GM19193 (cell line): ENCODE measurements around the gene KCNAB3.

Experiments used
- POLR2A ChIP-seq: IDR thresholded peaks from 4 replicates; pipeline ENCODE4 v1.6.1; 2011; ENCODE audit not compliant: insufficient read depth, insufficient read length; ENCODE audit errors: extremely low read depth

The KCNAB3 gene

DNA sequence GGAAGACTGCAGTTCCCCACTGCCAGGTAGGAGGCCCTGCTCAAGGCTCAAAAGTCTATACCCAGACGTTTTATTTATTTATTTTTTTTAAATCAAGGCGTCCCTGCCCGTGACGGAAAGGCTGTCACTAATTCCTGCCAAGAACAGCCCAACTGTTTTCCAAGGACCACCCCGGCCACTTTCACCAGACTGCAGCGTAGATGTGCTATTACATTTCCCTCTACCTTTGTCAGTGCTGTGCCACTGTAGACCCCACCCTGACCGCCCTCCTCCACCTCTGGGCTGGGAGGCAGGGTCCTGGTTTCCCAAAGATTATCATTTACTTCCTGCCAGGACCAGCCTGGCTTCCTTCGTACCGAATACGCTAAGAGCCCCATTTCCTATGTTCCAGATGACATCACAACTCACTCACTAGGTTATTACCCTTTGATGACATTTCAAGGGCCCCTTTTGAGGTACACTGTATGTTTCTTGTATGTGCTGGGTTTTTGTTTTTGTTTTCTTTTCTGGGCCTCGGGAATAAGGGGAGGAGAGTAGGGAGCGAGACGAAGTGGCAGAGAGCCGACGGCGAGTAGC, 7.3 kb downstream of the KCNAB3 start:
- TF ChIP-seq POLR2A, result no peak

DNA sequence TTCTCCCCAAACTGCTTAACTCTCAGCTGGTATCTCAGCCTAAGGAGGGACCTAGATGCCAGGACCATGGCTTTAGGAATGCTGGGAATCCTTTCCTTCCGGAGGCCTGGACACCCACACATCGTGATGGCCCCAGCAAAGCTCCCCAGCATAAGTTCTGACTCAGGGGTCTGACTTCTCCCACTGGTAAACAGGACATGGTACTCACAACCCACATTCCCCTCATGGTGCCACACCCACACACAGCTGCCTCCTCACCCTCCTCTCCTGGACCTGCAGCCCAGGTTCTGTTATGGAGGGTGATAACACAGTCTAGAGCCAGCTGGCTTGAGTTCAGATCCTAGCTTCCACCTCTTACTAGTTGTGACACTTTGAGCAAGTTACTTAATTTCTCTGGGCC, 12.8 kb downstream of the KCNAB3 start:
- no peak for TF ChIP-seq POLR2A

GRCh38 chr17:7916385-7916682, 13.3 kb downstream of the KCNAB3 start:
- TF ChIP-seq POLR2A, result no peak

DNA sequence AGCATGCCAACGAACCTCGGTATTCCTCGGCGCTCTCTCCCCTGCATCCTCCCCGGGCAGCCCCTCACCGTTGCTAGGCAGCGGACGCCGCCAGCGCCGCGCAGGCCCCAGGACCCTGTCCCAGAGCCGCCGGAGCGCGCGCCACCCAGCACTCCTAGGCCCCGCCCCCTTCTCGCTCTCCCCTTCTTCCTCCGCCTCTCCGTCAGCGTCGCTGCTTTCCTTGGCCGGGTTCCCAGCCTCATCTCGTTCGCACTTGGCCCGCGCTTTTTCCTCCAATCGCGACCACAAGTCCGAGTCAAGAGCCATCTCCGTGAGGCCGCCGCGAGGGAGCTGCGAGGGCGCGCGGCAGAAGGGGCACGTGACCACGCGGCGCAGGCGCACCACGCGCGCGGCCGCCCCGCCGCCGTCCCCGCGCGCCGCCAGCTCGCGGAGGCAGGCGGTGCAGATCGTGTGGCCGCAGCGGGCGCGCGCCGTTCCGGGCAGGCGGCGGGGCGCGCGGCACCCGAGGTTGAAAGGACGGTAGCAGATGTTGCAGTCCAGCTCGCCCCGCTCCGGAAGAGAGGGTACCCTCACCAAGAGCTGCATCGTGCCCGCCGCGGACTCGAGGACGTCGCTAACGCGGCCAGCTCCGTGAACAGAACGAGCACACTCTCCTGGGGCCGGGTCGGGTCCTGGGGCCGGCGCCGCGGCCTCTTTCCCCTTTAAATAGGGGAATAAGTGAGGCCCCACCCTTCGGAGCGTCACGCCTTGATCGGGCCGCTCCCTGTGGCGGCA, 13.9 kb downstream of the KCNAB3 start, which contains the start of gene RNF227:
TSS of gene RNF227 (minus strand) at position 679 of the 774 bp plus-strand sequence. CDS start at position 585, 94 bp downstream.
- TF ChIP-seq POLR2A, result peak; percentile 48

GRCh38 chr17:7915179-7915610, 14.5 kb downstream of the KCNAB3 start:
- TF ChIP-seq POLR2A, result no peak

- no peak for TF ChIP-seq POLR2A
Measured at GRCh38 chr17:7912927-7913524, 16.6 kb downstream of the KCNAB3 start.

DNA sequence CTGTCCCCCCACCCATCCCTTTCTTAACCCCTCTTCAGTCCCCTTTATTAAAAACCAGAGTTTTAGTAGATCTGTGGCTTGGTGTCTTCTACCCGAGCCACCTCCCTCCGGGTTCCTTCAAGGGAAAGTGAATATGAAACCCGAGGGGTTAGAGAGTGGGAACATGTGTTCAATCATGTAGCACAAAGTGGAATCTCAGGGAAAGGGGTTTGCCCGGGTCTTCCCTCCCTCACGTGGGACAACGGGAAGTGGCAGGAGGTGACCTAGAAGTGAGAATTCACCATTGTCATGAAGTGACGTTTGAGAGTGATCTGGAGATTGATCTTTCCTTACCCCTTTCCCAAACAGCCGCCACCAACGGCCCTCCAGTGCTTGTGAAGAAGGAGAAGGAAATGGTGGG, 18.5 kb downstream of the KCNAB3 start:
- TF ChIP-seq POLR2A, result no peak

DNA sequence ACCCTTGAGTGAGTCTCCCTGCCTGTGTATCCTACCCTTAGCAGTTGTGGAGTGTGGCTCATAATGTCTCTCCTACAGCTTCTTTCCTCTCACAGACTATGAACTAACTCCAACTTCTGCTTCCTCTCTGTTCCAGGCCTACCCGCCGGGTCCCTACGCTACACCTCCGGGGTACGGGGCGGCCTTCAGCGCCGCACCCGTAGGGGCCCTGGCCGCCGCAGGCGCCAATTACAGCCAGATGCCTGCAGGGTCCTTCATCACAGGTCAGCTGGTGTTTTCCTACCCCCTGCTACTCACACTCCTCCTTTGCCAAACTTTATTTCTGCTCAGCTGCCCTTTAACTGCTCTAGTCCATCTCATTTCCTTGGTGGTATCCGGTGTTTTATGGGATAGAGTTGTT, 18.9 kb downstream of the KCNAB3 start:
- no peak for TF ChIP-seq POLR2A

DNA sequence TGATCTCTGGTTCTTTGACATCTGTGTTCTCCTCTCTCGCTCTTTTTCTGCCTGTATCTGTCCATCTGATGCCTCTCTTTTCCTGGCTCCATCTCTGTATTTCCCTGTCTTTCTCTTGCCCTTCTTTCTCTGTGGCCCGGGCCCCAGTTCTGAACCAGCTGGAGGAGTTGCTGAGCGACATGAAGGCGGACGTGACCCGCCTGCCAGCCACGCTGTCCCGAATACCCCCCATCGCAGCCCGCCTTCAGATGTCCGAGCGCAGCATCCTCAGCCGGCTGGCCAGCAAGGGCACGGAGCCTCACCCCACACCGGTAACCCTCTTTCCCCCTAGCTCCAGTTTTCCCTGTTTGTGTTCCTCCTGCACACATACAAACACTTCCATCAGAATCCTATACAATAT, 19.4 kb downstream of the KCNAB3 start:
- no peak for TF ChIP-seq POLR2A

DNA sequence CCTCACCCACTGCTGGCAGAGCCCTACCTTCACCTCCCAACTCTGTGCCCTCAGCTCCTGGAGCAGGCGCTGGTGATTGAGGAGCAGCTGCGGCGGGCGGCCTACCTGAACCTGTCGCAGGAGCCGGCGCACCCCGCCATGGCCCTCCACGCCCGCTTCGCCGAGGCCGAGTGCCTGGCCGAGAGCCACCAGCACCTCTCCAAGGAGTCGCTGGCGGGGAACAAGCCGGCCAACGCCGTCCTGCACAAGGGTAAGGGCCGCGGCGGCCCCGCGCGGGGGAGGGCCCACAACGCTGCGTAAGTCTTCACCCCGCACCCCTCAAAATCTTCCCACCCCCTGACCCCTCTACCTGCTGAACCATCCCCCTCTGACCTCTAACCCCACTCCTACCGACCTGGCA, 20.6 kb downstream of the KCNAB3 start:
- TF ChIP-seq POLR2A, result no peak

DNA sequence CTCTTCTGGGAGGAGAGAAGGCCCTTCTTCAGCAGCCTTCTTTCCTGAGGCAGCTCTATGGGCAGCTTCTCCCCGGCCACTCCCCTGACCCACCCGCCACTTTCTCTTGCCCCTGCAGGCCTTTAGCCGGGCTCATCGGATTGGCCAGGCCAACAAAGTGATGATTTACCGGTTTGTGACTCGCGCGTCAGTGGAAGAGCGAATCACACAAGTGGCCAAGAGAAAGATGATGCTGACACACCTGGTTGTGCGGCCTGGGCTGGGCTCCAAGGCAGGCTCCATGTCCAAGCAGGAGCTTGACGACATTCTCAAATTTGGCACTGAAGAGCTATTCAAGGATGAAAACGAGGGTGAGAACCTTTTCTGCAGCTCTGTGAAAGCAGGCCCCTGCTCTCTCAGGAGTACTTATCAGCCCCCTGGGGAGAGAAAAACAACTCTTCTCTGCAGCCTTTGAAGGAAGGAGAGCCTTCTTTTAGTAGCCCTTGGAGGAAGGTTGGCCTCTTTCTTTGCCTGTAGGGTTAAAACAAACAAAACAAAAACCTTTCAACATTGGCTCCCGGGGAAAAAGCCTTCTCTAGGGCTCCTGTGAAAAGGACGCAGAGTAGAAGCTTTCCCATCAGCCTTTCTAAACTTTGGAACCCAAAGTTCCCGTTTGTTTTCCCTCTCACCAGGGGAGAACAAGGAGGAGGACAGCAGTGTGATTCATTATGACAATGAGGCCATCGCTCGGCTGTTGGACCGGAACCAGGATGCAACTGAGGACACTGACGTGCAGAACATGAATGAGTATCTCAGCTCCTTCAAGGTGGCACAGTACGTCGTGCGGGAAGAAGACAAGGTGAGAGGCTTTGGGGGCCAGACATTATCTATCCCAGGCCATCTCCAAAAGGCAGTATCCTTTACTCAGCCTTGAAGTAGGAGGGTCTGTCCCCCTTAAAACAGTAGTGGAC, 26.2 kb downstream of the KCNAB3 start:
- no peak for TF ChIP-seq POLR2A

DNA sequence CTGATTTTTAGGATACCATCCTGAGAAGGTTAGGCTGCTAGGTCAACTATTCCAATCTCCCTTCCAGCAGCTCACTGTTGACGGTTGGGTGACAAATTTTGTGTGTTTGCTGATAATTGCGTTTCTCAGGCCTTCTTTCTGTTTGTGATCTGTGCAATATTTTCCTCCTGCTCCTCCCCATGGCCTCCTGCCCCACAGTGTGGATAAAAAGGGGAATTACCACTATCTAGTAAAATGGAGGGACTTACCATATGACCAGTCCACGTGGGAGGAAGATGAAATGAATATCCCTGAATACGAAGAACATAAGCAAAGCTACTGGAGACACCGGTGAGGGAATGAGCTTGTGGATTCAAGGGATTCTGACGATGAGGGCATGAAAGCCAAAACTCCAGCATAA, 31.9 kb downstream of the KCNAB3 start:
- TF ChIP-seq POLR2A, result no peak

GRCh38 chr17:7897090-7897489, 32.6 kb downstream of the KCNAB3 start:
- no peak for TF ChIP-seq POLR2A

GRCh38 chr17:7894866-7895265, 34.8 kb downstream of the KCNAB3 start:
- TF ChIP-seq POLR2A, result no peak

GRCh38 chr17:7894226-7894625, 35.4 kb downstream of the KCNAB3 start:
- no peak for TF ChIP-seq POLR2A
